ENCODE data around the gene SAMD15.

- TF ChIP-seq CTCF (IDR thresholded peaks at IDR 0.05 in 4 of 5, conservative IDR thresholded peaks at IDR 0.05 in 1 of 5) (no peak), POLR2A (IDR thresholded peaks at IDR 0.05) (no peak)
These were observed 39.7 kb downstream of the SAMD15 start for GRCh38 chr14:77416836-77417235.
